ENCODE measurements around the gene KRT4.
"Not testable (repeated sequence)": the region's sequence is repeated elsewhere in the genome, so short reads cannot be mapped to it uniquely, and the experiment has no call there.

Gene KRT4
- total RNA-seq: 0 reads per million in 3 experiments

DNA sequence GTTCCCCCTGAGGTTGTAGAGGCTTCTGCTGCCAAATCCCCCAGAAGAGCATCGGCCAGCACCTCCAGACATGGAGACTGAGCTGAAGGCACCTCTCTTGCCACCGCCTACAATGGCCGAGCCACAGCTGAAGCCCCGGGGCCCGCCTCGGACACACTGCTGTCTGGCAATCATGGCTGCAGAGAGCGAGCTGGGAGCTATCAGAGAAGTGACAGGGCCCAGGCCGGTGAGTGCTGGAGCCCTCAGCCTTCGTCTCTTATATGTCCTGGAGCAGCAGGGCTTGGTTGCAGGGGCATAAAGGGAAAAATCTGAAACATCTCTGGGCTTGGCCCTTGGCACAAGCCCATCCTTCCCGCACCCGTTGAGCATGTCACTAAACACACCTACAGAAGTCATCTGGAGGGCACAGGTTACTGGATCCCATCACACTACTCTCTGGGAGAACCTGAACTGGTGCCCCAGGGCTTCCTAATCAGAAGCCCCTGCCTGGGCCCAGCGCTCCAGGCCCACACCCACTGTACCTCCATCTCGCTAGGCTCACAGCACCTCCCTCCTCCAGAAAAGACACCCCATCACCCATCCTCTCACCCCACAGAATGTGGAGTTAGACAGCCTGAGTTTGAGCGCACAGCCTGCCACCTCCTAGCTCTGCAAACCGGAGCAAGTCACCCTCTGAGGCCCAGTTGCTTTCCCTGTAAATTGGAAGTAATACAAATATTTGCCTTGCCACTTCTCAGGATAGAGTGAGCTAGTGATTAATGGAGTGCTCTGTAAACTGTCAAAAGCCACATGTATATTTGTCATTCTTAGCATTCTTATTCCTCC lies at the start of gene KRT4:
Gene KRT4, minus strand, starts transcription at position 232 of the 825 bp plus-strand sequence. Its CDS starts 58 bp downstream, at position 174.
- DNase-seq: no peak

DNA sequence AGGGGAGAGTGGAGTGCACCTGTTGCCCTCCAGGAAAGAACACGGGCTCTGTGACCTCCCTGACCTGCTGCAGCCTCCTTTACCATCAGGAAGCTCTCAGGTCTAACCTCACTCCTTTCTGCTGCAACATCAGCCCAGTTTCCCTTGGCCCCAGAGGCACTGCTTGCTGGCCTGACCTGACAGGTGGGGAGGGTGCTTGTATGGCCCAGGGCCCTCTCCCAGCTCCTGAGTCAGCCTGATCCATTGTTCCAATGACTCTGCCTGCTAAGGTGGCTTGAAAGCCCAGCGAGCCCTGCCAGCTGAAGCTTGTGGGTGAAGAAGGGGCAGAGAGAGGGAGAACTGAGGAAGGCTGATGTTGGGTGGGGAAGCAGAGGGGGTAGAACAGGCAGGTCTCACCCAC lies 48.1 kb upstream of the KRT4 start:
- DNase-seq: no peak

GRCh38 chr12:52861511-52861910 lies 47.6 kb upstream of the KRT4 start:
- DNase-seq: no peak

DNA sequence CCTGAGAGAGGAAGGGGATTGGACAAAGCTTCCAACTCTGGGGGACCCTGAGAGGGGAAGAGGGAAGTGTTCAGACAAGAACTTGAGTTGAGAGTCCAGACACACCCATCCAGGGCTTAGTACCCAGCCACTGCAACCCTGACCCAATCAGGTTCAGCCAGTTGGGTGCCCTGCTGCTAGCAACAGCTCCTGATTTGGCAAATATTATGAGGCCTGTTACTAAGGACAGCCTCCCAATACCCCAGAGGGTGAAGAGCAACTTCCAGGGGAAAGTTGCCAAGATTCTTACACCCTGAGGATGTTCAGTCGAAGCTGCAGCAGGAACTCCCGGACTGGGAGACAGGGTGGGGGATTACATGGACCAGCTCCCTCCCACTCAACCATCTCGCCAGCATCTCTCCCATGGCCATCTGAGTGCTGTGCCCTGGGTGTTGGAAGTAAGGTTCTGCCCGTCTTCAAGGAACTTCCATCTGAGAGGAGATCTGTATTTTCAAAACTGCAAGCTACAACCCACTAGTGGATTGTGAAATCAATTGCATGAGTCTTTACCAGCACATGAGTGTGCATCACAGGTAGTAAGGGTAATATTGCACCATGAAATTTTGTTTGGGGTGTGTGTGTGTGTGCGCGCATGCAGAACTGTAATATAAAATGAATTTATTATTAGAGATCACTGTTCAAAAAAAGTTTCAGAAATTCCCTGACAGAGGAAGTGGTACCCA lies 46.3 kb upstream of the KRT4 start:
- DNase-seq: no peak

DNA sequence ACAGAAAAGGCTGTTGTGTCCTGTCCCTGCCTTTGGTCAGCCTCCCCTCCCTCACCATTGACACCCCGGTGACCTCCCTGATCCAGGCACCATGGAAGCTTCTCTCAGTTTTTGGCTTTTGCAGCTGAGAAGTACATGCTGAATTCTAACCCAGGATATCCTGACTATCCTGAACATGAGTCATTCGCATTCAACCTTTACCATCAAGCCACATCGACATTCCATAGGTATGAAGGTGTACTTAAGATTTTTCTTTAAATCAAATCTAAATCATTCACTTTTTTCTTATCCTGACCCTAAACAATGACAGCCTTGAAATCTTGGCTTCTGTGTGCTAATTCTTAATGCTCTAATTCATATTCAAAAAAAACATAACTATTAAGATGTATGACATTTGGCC lies 43.6 kb upstream of the KRT4 start:
- no peak for DNase-seq

GRCh38 chr12:52856787-52857186 lies 42.9 kb upstream of the KRT4 start:
- DNase-seq: no peak

GRCh38 chr12:52856077-52856476 lies 42.2 kb upstream of the KRT4 start:
- not testable (repeated sequence) for DNase-seq

- no peak for DNase-seq
Measured at GRCh38 chr12:52851787-52852186, 37.9 kb upstream of the KRT4 start.

- DNase-seq: no peak
Measured at GRCh38 chr12:52850681-52851080, 36.8 kb upstream of the KRT4 start.

DNA sequence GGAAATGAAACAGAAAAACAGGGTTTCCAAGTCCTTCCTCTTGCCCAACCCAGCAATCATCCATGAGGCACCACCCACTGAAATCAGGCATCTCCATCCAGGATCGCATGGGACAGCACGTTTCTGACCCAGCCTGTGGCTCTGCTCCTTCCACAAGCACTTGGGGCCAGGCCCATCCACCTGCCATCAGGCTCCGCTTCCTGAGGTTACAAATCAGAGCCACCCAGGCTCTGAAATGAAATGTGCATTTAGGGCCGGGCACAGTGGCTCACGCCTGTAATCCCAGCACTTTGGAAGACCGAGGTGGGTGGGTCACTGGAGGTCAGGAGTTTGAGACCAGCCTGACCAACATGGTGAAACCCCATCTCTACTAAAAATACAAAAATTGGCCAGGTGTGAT lies 35.6 kb upstream of the KRT4 start:
- DNase-seq: no peak

GRCh38 chr12:52848661-52849255 lies 34.8 kb upstream of the KRT4 start, which contains the start of gene KRT78:
TSS of gene KRT78 (minus strand) at chr12:52848994. CDS start at chr12:52848930, 64 bp downstream.
- no peak for DNase-seq

- no peak for DNase-seq
Measured at GRCh38 chr12:52847335-52848102, 33.6 kb upstream of the KRT4 start.

GRCh38 chr12:52846356-52846970 lies 32.5 kb upstream of the KRT4 start:
- no peak for DNase-seq

- no peak for DNase-seq
Measured at GRCh38 chr12:52845946-52846345, 32.0 kb upstream of the KRT4 start.

- DNase-seq: no peak
Measured at GRCh38 chr12:52844386-52844785, 30.5 kb upstream of the KRT4 start.

DNA sequence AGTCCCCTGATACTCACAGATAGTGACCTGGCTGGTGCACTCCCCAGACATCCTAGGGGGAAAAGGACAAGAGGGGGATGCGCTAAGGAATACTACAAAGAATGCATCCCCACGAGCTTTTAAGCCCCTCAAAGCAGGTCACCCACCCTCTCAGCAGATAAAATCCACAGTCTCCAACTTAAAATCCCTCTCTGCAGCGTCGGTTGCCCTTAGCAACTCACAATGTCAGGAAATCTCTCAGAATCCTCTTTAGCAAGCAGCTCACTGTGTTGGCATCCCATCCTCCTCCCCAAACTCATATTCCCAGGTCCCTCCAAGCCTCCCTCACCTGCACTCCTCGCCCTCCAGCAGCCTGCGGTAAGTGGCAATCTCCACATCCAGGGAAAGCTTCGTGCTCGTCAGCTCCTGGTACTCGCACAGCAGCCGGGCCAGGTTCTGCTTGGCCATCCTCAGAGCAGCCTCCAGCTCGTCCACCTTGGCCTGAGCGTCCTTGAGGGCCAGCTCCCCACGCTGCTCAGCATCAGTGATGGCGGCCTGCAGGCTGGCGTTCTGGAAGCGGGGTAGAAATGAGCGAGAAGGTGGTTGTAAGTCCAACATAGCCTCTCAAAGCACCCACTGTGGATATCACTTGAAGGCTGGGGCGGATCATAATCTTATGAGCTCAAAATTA lies 25.7 kb upstream of the KRT4 start:
- no peak for DNase-seq

GRCh38 chr12:52838609-52839435 lies 24.9 kb upstream of the KRT4 start:
- no peak for DNase-seq

- DNase-seq: no peak
Measured at GRCh38 chr12:52837781-52838608, 24.1 kb upstream of the KRT4 start.

- no peak for DNase-seq
Measured at GRCh38 chr12:52837413-52837741, 23.5 kb upstream of the KRT4 start.

All from central memory CD4-positive, alpha-beta T cell (primary cell).